Measurements from ENCODE around the gene DENND1A.

Gene DENND1A

DNA sequence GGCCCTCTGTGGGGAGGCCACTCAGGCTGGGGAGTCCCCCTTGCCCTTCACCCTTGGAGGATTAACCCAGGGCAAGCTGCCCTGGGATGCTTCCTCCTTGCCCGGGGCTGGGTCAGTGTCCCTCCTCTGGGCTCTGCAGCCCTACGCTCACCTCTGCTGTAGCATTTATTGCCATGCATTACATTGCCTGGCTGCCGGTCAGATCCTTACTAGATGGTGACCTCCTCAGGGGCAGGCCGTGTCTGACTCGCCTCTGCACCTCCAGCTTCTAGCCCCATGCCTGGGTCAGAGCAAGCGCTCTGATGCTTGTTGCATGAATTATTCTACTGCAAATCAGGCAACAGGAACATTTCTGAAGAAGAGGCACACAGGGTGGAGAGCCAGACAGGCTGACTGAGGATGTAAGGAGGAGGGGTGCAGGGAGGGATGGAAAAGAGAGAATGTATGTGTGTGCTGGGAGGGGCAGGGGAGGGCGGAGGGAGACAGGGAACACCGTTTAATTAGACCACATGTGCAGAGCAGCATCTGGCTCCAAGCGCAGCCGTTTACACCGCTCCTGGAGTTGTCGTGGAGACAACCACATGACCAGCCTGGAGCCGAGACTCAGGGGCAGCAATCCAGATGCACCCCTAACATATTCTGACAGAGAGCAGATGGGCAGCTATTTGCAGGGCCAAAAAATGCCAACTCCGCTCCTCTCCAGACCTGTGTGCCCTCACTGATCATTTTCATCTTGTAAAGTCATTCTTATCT lies 456.9 kb downstream of the DENND1A start:
- no peak overlapping the region for H3K4me3 ChIP-seq (ENCODE audit: low read depth, low read length)
- no peaks in the 10 kb centered on the region for H3K9me3 ChIP-seq (ENCODE audit: control insufficient read depth, low read length)
- H3K36me3 ChIP-seq (ENCODE audit: control insufficient read depth, insufficient read depth, low read length): no peaks in the 10 kb centered on the region
- TF ChIP-seq, protein P1, sequence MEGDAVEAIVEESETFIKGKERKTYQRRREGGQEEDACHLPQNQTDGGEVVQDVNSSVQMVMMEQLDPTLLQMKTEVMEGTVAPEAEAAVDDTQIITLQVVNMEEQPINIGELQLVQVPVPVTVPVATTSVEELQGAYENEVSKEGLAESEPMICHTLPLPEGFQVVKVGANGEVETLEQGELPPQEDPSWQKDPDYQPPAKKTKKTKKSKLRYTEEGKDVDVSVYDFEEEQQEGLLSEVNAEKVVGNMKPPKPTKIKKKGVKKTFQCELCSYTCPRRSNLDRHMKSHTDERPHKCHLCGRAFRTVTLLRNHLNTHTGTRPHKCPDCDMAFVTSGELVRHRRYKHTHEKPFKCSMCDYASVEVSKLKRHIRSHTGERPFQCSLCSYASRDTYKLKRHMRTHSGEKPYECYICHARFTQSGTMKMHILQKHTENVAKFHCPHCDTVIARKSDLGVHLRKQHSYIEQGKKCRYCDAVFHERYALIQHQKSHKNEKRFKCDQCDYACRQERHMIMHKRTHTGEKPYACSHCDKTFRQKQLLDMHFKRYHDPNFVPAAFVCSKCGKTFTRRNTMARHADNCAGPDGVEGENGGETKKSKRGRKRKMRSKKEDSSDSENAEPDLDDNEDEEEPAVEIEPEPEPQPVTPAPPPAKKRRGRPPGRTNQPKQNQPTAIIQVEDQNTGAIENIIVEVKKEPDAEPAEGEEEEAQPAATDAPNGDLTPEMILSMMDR (IDR thresholded peaks at IDR 0.05): no peak
- no peak overlapping the region for H2AFZ ChIP-seq
- no peak overlapping the region for H3K27ac ChIP-seq
- no peaks in the 10 kb centered on the region for H3K4me1 ChIP-seq
- H3K27me3 ChIP-seq (ENCODE audit: control insufficient read depth, insufficient read depth, low read length): no peaks in the 10 kb centered on the region
- no peak overlapping the region for H3K4me2 ChIP-seq (ENCODE audit: low read length)
- H3K79me2 ChIP-seq: no peaks in the 10 kb centered on the region
- H3K9ac ChIP-seq: no peak overlapping the region

DNA sequence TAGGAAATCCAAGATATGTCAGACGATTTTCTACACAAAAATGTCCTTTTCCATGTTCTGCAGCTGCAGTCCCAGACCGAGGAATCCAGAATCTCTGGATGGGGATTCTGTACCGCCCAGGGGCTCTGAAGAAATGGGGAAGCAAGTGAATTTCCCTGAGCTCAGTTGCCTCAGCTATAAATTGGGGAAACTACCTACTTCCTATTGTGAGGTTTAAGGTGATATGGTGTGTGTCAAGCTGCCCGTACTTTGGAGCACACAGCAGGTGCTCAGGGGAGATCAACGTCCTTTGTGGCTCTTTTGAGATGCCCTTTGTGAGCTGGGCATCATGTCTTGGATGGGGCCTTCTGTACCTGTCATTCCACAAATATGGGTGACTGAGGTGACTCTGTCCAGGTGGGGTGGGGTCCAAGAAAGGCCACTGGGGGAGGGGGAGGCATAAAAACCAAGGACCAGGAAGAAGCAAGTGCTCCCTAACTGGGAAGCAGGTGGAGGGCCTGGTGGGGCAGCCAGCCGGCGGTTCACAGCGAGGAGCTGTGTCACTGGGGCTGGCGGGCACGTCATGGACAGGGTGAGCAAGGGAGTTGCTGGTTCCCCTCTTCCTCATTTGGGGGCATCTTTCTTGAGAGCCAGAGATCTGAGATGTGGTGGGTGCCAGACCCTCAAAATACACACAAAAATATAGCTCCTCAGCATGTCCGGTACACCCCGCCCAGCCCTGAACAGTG lies 457.9 kb downstream of the DENND1A start:
- Histone ChIP-seq H3K9me3 (ENCODE audit: control insufficient read depth, low read length) (no peaks in the 10 kb centered on the region), H3K36me3 (ENCODE audit: control insufficient read depth, insufficient read depth, low read length) (no peaks in the 10 kb centered on the region), H3K27ac (no peak overlapping the region), H3K27me3 (ENCODE audit: control insufficient read depth, insufficient read depth, low read length) (no peaks in the 10 kb centered on the region), H3K4me1 (no peaks in the 10 kb centered on the region), H3K79me2 (no peaks in the 10 kb centered on the region), H3K4me2 (ENCODE audit: low read length) (no peak overlapping the region), H2AFZ (no peak overlapping the region), H3K4me3 (ENCODE audit: low read depth, low read length) (no peak overlapping the region), H3K9ac (no peak overlapping the region)
- TF ChIP-seq, protein P1 (IDR thresholded peaks at IDR 0.05): no peak

DNA sequence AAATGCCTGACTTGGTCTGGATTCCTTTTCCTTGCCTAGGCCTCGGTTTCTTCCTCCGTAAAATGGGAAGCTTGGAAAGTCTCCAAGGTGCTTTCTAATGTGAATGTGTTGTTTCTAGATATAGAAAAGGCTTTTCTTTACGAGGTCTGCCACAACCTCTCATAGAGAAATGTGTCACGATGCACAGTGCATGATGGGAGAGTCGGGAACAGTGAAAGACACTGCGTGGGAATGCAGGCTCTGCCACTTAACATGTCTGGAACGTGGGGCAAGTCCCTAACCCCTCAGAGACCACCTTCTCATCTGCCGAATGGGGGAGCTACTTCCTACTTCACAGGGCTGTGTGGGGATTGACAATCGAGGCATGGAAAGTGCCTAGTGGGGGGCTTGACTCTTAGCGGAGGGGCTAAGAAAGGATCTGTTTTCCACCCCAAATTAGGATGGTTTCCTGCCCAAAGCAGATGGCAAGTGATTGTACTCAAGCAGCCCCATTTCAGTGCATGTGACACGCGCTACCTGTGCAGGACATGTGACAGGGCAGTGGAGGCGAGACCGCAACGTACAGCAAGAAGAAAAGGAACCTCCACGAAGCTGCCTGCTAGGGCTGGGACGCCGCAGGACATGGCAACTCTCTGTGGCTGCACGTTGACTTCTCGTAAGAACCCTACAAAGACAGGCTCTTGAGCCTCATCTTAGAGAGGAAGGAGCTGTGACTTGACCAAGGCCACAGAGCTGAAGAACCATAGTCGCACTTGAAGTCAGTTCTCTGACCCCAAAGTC lies 458.7 kb downstream of the DENND1A start:
- no peaks in the 10 kb centered on the region for H3K9me3 ChIP-seq (ENCODE audit: control insufficient read depth, low read length)
- no peak overlapping the region for H3K4me2 ChIP-seq (ENCODE audit: low read length)
- H3K27me3 ChIP-seq (ENCODE audit: control insufficient read depth, insufficient read depth, low read length): no peaks in the 10 kb centered on the region
- H2AFZ ChIP-seq: no peak overlapping the region
- H3K27ac ChIP-seq: no peak overlapping the region
- H3K9ac ChIP-seq: no peak overlapping the region
- H3K36me3 ChIP-seq (ENCODE audit: control insufficient read depth, insufficient read depth, low read length): no peaks in the 10 kb centered on the region
- H3K79me2 ChIP-seq: no peaks in the 10 kb centered on the region
- H3K4me3 ChIP-seq (ENCODE audit: low read depth, low read length): no peak overlapping the region
- H3K4me1 ChIP-seq: no peaks in the 10 kb centered on the region
- TF ChIP-seq, protein P1 (IDR thresholded peaks at IDR 0.05): no peak

DNA sequence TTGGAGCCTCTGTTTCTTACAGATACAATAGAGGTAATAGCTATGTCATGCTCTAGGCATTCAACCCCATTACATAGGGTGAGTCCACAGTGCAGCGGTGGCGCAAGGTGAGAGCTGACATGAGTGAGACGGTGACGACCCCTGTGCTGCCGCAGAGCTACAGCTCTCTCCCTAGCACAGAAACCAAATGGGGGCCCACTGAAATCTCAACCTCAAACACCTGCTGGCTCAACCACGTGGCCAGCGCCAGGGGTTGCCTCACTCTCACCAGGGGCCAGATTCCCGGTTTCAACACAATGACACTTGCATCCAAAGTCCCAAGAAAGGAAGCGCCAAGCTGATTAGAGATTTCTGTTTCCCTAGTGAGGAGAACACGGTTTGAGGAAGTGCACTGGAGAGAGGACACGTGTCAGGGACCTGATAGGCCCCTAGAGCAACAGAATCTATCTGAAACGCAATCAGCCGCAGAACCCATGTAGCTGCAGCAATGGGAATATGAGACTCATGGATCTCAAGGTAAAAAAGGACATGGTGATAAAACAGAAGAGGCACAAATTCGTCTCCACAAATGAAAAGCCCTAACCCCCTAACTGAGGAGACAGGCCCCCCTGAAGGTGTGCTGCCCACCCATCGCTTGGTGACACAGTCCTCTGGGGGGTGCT lies 459.7 kb downstream of the DENND1A start:
- no peaks in the 10 kb centered on the region for H3K9me3 ChIP-seq (ENCODE audit: control insufficient read depth, low read length)
- no peak overlapping the region for H2AFZ ChIP-seq
- H3K9ac ChIP-seq: no peak overlapping the region
- no peaks in the 10 kb centered on the region for H3K27me3 ChIP-seq (ENCODE audit: control insufficient read depth, insufficient read depth, low read length)
- H3K36me3 ChIP-seq (ENCODE audit: control insufficient read depth, insufficient read depth, low read length): no peaks in the 10 kb centered on the region
- no peak overlapping the region for H3K4me2 ChIP-seq (ENCODE audit: low read length)
- H3K4me3 ChIP-seq (ENCODE audit: low read depth, low read length): no peak overlapping the region
- no peak overlapping the region for H3K27ac ChIP-seq
- no peaks in the 10 kb centered on the region for H3K79me2 ChIP-seq
- TF ChIP-seq, protein P1 (IDR thresholded peaks at IDR 0.05): no peak
- H3K4me1 ChIP-seq: no peaks in the 10 kb centered on the region
